Erythroblast (primary cell): ENCODE data around the gene INTS6.

ENCODE experiments used
- GATA1 ChIP-seq: IDR thresholded peaks from 2 replicates; pipeline ENCODE4 v1.6.1; 2011; ENCODE audit warnings: low read depth, mild to moderate bottlenecking, control low read depth, low read length, moderate library complexity
- POLR2A ChIP-seq: IDR thresholded peaks from 2 replicates; pipeline ENCODE4 v1.6.1; 2011; ENCODE audit warnings: mild to moderate bottlenecking, low read length

DNA sequence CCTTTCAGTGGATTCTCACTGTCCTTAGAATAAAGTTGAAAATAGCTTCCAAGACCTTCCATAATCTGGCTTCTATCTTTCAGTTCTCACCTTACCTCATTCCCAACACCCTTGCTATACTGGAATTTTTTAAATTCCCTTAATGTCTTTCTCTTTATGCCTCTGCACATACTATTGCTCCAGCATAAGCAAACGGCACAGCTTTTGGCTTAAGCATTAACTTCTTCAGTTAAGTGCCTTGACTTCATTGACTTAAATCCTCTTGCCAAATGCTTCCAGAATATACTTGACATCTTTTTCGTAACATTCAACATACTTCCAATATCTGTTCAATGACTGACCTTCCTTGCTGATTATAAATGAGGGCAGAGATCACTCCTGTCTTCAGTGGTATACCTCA is 79.4 kb downstream of the INTS6 start:
- TF ChIP-seq POLR2A (no peak), GATA1 (no peak)
